ENCODE results near the gene HSPBAP1. TPM values are rescaled to one million over a fixed set of nuclear protein-coding genes. Genes with fewer than 3 reads are reported as not detected.
A peak's percentile ranks its signal among the peaks of the same experiment; 100 is the strongest.

Gene HSPBAP1
- total RNA-seq, result 5.4 TPM

- peak; percentile 95 for DNase-seq
Observed at GRCh38 chr3:122793568-122794416, at the start of gene HSPBAP1. HSPBAP1 (minus strand) TSS chr3:122793831; CDS start chr3:122793680, 151 bp downstream.

DNA sequence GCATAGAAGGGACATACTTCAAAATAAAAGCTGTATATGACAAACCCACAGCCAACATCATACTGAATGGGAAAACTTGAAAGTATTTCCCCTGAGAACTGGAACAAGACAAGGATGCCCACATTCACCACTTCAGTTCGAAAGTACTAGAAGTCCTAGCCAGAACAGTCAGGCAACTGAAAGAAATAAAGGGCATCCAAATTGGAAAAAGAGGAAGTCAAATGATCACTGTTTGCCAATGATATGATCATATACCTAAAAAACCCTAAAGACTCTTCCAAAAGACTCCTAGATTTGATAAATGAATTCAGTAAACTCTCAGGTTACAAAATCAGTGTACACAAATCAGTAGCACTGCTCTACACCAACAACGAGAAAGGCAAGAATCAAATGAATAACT, 42.0 kb upstream of the HSPBAP1 start:
- DNase-seq, result no peak

DNA sequence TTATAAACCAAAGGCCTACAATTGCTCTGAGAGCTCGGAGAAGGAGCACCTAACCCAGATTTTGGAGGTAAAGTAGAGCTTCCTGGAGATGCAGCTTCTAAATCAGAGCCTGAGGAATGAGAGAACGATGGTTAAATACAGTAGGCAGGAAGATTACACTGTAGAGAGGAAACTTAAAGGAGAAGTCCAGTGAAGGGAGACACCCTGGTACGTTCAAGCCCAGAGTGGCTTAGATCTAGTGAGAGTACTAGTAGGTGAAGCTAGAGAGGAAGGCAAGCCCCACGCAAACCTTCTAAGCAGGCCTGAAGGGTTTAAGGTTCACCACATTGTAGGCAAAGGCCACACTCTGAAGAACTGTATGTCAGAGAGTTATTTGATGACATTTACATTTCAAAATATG, 34.6 kb upstream of the HSPBAP1 start:
- no peak for DNase-seq

DNA sequence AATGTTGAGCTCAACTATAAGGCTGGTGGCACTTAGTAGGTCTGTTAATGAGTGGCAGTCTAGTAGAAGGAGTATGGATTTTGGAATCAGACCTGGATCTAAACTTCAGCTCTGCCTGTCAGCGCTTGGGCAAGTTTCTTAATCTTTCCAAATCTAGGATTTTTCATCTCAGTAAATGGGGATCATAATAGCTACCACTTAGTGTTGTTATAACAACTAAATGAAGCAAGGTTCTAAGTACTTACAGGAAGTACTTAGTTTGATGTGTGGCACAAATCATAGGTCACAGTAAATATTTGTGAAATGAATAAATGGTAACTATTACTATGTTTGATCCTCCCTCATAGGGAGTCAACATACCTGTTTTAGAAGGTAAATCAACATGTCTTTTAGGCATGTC, 32.6 kb upstream of the HSPBAP1 start:
- DNase-seq, result no peak

DNA sequence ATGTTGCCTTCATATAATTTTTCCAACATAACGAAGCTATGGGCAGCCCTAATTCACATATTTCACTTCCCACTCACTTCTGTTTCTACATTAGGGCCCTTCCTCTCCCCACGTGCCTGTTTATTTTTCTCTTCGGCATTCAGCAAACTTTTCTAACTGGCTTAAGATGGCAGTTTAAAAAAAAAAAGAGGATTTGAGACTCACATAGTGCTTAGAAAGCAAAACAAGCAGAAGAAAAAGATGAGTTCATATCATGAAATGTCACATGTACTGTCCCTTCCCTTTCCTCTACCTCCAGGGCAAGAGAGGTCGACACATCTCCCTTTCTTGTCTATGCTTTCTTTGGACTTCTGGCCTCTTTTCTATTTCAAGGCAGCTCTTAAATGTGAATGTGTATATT, 31.8 kb upstream of the HSPBAP1 start:
- DNase-seq, result peak; percentile 2

DNA sequence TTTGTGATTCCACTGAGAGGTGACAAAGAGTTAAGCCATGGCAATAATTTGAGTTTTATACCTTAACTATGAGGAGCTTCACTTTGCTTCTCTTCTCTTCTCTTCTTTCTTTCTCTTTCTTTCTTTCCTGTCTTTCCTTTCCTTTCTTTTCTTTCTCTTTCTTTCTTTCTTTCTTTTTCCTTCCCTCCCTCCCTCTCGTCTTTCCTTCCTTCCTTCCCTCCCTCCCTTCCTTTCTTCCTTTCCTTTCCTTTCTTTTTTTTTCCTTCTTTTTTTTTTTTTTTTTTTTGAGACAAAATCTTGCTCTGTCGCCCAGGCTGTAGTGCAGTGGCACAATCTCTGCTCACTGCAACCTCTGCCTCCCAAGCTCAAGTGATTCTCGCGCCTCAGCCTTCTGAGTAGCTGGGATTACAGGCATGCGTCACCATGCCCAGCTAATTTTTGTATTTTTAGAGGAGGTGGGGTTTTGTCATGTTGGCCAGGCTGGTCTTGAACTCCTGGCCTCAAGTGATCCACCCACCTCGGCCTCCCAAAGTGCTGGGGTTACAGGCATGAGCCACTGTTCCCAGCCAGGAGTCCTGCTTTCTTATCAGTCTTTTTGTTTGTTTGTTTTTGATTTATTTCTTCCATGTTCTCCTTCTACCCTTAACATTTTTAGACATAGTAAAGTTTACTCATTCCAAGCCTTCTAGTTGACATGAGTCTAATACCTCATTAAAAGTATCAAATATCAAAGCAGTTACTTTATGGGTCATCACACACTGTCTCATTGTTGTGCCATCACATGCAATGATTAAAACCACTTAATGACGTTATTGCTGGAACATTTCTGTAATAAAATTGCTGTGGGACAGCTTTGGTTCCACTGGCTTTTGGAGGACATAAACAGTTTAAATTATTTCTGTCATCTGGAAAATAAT, 31.1 kb upstream of the HSPBAP1 start:
- DNase-seq, result no peak

DNA sequence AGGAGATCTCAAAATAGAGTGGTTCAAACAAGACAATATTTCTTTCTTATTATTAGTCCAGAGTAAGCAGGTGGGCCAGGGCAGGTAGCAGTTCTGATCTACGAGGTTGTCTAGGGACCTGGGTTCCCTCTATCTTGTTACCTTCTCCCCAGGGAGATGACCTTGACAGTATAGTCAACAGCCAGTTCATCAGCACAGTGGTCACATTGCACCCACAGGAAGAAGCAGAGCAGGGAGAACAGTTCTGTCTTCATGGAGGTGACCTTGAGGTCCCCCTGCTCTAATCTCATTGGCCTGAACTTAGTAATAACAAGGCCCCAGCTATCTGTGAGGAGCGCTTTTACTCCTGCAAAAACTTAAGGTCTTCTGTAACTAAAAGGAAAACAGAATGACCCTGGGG, 23.0 kb upstream of the HSPBAP1 start:
- DNase-seq, result no peak

- no peak for DNase-seq
Observed at GRCh38 chr3:122810734-122811133, 17.1 kb upstream of the HSPBAP1 start.

DNA sequence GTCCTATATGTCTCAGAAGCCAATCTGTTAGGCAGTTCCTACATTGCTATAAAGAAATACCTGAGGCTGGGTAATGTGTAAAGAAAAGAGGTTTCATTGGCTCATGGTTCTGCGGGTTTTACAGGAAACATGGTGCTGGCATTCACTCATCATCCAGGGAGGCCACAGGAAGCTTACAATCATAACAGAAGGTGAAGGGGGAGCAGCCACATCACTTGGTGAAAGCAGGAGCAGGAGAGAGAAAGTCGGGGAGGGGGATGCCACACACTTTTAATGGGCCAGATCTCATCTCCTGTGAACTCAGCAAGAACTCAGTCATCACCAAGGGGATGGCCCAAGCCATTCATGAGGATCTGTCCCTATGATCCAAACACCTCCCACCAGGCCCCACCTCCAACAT, 10.3 kb upstream of the HSPBAP1 start:
- DNase-seq, result no peak

DNA sequence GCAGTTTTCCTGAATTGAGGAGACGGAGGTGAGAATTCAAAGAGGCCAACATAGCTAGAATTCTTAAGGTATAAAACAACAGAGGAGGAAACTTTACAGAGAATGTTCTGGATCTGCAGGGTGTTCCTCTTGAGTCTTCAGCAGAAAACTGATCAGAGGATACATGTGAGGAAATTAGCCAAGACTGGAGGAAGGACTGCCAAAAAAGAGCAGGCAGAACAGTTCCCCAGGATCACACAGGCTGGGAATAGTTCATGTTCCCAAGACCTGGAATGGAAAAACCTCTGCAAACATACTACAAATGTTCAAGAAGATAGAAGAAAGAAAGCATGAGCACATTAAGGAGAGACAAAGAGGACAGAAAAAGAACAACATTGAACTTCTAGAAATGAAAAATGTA, 8.7 kb upstream of the HSPBAP1 start:
- DNase-seq, result no peak

DNA sequence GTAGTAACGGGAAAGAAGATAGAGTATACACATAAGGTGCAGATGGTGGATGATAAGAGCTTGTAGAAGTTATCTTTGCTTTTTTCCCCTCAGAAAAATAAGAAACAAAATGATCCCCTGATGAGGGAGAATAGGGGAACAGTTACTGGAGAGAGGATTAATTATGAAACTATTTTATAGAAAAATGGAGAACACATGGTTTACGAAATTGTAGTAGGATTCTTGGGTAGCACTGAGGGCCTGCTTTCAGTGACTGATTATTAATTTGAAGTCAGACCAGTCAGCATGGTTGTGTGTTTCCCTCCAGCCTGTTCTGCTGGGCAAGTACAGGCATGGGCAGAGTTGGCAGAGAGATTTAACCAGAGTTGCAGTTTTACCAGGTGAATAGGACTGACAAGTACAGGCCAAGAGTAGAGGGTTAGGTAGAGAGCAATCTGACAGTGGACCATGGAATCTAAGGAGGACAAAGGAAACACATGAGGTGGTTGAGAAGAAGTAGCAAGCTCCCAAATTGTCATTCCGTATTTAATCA, 7.1 kb upstream of the HSPBAP1 start:
- DNase-seq, result peak; percentile 23

DNA sequence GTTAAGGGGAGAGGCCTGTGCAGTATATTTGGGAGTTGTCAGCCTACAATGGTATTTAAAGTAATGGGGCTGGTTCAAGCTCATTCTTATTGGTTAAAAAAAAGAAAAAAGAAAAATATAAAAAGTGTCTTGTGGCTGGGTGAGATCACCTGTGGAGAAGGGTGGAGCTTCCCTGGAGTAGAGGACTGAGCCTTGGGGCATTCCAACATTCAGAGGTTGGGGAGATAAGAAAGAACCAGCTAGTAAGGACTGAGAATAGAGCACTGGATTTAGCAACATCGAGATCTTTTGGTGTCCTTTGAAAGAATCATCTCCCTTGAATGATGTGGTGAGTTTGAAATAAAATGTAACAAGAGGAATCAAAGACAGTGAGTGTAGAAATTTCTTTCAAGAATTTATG, 6.4 kb upstream of the HSPBAP1 start:
- DNase-seq, result no peak

DNA sequence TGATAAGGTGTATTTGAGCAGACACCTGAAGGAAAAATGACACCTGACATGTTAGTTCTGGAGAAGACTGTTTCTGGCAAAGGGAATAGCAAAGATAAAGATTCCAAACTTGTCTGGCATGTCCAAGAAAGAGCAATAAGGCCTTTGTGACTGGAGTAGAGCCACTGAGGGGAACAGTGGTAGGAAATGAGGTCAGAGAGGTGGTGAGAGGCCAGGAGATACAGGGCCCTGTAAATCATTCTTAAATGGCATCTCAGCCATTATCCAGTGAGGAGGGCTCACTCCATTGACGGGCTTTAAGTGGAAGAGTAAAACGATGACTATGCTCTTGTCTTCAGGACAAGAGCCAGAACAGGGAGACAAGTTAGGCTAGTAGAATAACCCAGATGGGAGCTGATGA, 5.7 kb upstream of the HSPBAP1 start:
- DNase-seq, result no peak

GRCh38 chr3:122797291-122797690, 3.7 kb upstream of the HSPBAP1 start:
- no peak for DNase-seq

GRCh38 chr3:122795674-122796195, 2.1 kb upstream of the HSPBAP1 start:
- no peak for DNase-seq

GRCh38 chr3:122794779-122795673, 1.4 kb upstream of the HSPBAP1 start, which contains the start of gene SLC49A4:
SLC49A4 (plus strand) TSS chr3:122795069; CDS start chr3:122795193, 124 bp downstream.
- peak; percentile 87 for DNase-seq

GRCh38 chr3:122794483-122794778, 800 bp upstream of the HSPBAP1 start:
- DNase-seq, result no peak

GRCh38 chr3:122789585-122790273, 3.9 kb downstream of the HSPBAP1 start:
- DNase-seq, result no peak

DNA sequence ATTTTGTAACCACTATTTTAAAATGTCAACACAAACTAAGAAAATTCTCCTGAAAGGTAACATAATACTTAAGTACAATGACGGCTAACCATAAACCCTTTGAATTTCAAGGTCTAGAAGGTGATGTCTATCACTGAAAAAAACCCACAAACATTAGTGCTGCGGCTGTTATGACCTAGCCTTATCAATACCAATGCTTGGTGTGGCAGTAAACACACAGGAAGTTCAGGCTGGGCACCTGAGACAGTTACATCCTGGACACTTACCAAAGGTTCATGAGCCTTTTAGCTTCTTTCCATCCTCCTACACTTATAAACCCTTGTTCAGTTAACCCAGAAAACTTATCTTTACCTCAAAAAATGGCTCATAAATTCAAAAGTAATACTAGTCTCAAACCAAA, 5.8 kb downstream of the HSPBAP1 start:
- no peak for DNase-seq

DNA sequence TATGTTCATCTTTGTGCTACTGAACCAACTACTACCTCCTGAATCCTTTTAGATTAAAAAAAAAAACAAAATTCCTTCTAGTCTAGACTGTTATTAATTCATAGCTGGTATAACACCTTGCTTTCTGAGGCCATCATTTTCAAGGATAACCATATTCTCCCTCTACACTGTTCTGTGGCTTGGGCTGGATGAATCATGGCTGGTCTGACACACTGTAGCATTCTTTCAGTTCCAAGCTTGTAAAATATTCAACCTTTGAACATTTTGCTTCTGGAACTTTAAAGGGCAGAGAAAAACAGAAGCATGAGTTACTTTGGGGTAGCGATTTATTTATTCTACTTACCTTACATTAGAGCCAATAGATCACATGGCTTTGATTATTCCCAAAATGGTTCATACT, 7.6 kb downstream of the HSPBAP1 start:
- no peak for DNase-seq

GRCh38 chr3:122785231-122785630, 8.4 kb downstream of the HSPBAP1 start:
- no peak for DNase-seq
